GM12878 (cell line): Measurements from ENCODE around the gene EHHADH. TPM values are rescaled to one million over a fixed set of nuclear protein-coding genes. Genes with fewer than 3 reads are reported as not detected.

Source experiments
- ATAC-seq: fragments of 200-7000 bp; cut with Tn5 transposase; 3 replicates; pipeline ENCODE4 v1.9.1; 2020; ENCODE audit warnings: mild to moderate bottlenecking, moderate library complexity
- BruUV-seq: library from RNA; stranded (reverse); fragments of 400-500 nt; replicated peaks from 2 replicates; lab custom pipeline; 2021; lab: Mats Ljungman, UMichigan
- CTCF ChIA-PET: fragments of 300-600 bp; sonication (Branson Sonifier 250); formaldehyde crosslinking; extraction: SDS; loops from one replicate; lab custom pipeline; 2021; ENCODE audit warnings: inconsistent platforms; lab: Yijun Ruan, JAX
- POLR2A ChIA-PET: fragments of 350-600 bp; formaldehyde crosslinking; extraction: SDS; loops from one replicate; lab custom pipeline; 2021; ENCODE audit warnings: inconsistent platforms; lab: Charles Lee
- RAD21 ChIA-PET: fragments of 300-600 bp; sonication (Branson Sonifier 250); formaldehyde crosslinking; loops from one replicate; lab custom pipeline; 2023; ENCODE audit warnings: antibody characterized with exemption; ENCODE audit not compliant: unreplicated experiment; lab: Charles Lee
- SMC1A ChIA-PET: fragments of 300-600 bp; sonication (Branson Sonifier 250); formaldehyde crosslinking; loops from one replicate; lab custom pipeline; 2023; ENCODE audit not compliant: unreplicated experiment, uncharacterized antibody; lab: Charles Lee
- DNase-seq: peaks from one replicate; pipeline ENCODE4 v3.0.0-alpha.2; 2011; ENCODE audit warnings: low read depth, low spot score
- FAIRE-seq: peaks from 3 replicates; lab custom pipeline; 2011; peaks lifted over from hg19 to GRCh38; lab: Jason Lieb, UNC
- H2AFZ ChIP-seq: 2 replicates; pipeline ENCODE4 v1.6.0; 2011; ENCODE audit warnings: low read depth, low read length, control low read depth; ENCODE audit not compliant: control insufficient read depth
- H3K27ac ChIP-seq: 2 replicates; pipeline ENCODE4 v1.5.1; 2011; ENCODE audit warnings: control low read depth; ENCODE audit not compliant: control insufficient read depth, insufficient read depth
- H3K27me3 ChIP-seq, 2 experiments: replicated peaks in 1 of 2; 2 replicates each; pipeline versions ENCODE4 v1.6.0 to v1.6.1; 2011; ENCODE audit warnings: low read length in 1 of 2; ENCODE audit not compliant: control insufficient read depth in 2 of 2, insufficient read depth in 2 of 2
- H3K36me3 ChIP-seq, 2 experiments: 2 replicates each; pipeline ENCODE4 v1.5.1; 2011; ENCODE audit warnings: low read length in 1 of 2; ENCODE audit not compliant: control insufficient read depth in 2 of 2, insufficient read depth in 2 of 2
- H3K4me1 ChIP-seq: 2 replicates; pipeline ENCODE4 v1.6.1; 2011; ENCODE audit warnings: mild to moderate bottlenecking, low read length, moderate library complexity, mixed read lengths; ENCODE audit not compliant: control insufficient read depth, insufficient read depth
- H3K4me2 ChIP-seq: 2 replicates; pipeline ENCODE4 v1.6.0; 2011; ENCODE audit warnings: control low read depth; ENCODE audit not compliant: control insufficient read depth, insufficient read depth
- H3K4me3 ChIP-seq: fragments of 200-600 bp; sonication (generic); 2 replicates; pipeline ENCODE4 v1.5.1; 2016
- H3K79me2 ChIP-seq: 2 replicates; pipeline ENCODE4 v1.6.0; 2011; ENCODE audit warnings: low read length; ENCODE audit not compliant: control insufficient read depth, insufficient read depth
- H3K9ac ChIP-seq: 2 replicates; pipeline ENCODE4 v1.8.0; 2011; ENCODE audit warnings: low read length, control low read depth, mixed read lengths; ENCODE audit not compliant: control insufficient read depth, insufficient read depth
- H3K9me3 ChIP-seq: replicated peaks from 3 replicates; pipeline ENCODE4 v1.5.1; 2011; ENCODE audit warnings: mild to moderate bottlenecking, low read length; ENCODE audit not compliant: control insufficient read depth, insufficient read depth
- H4K20me1 ChIP-seq: 2 replicates; pipeline ENCODE4 v1.6.0; 2011; ENCODE audit not compliant: control insufficient read depth, insufficient read depth
- CBFB ChIP-seq: IDR thresholded peaks from 2 replicates; pipeline ENCODE4 v1.6.1; 2016; ENCODE audit warnings: antibody characterized with exemption, low read depth
- MXI1 ChIP-seq: fragments of 150-350 bp; IDR thresholded peaks from 2 replicates; pipeline ENCODE4 v1.6.1; 2011; ENCODE audit warnings: low read depth, mild to moderate bottlenecking, inconsistent platforms, low read length, improper control_type of control experiment
- NFIC ChIP-seq: IDR thresholded peaks from 2 replicates; pipeline ENCODE4 v1.6.1; 2012; ENCODE audit warnings: low read depth, mild to moderate bottlenecking, inconsistent platforms, low read length, moderate library complexity
- RUNX3 ChIP-seq: IDR thresholded peaks from 2 replicates; pipeline ENCODE4 v1.6.1; 2012; ENCODE audit warnings: low read length, inconsistent platforms
- ZNF207 ChIP-seq: fragments of 450-650 bp; IDR thresholded peaks from 2 replicates; pipeline ENCODE4 v1.6.1; 2014; ENCODE audit warnings: antibody characterized with exemption, mild to moderate bottlenecking, borderline replicate concordance
- ZNF24 ChIP-seq: fragments of 450-650 bp; IDR thresholded peaks from 2 replicates; pipeline ENCODE4 v1.6.1; 2017; ENCODE audit warnings: antibody characterized with exemption, mild to moderate bottlenecking
- WGBS: methylation state at CpG from one replicate; pipeline ENCODE4 v1.1.6; 2016; ENCODE audit warnings: low lambda C conversion rate; ENCODE audit not compliant: insufficient replicate concordance, insufficient coverage; ENCODE audit errors: missing lambda C conversion rate; 5-methylcytosine and 5-hydroxymethylcytosine counted together
- in situ Hi-C: fragments of 300-500 bp; cut with MboI; formaldehyde crosslinking; loops from 9 replicates; pipeline ENCODE4 v1.14.3; 2018; ENCODE audit warnings: mixed read lengths
- intact Hi-C: fragments of 100-400 bp; cut with micrococcal nuclease; formaldehyde crosslinking; loops from one replicate; pipeline ENCODE4 v1.14.2; 2022; ENCODE audit not compliant: unreplicated experiment
- polyA plus RNA-seq, 11 experiments: library from polyadenylated mRNA; depleted of rRNA in 4 of 11; unstranded in 6 of 11; stranded (reverse) in 5 of 11; fragments of >200 nt; fragmentation: Nextera tagmentation in 4 of 11; fragmentation: Illumina TruSeq in 1 of 11; extraction: Ambion mirVana in 4 of 11; extraction: Trizol in 1 of 11; gene quantifications; 1 replicate in 1 of 11; 2 replicates in 10 of 11; pipeline versions ENCODE4 v1.2.1 to v1.2.3, GENCODE V29; 2011 to 2016; ENCODE audit warnings: inconsistent platforms in 2 of 11, missing spikeins in 2 of 11, low read depth in 1 of 11
- total RNA-seq, 4 experiments: library from RNA; depleted of rRNA in 3 of 4; stranded (reverse); fragments of >200 nt in 3 of 4; fragmentation: Illumina TruSeq in 1 of 4; extraction: Trizol in 1 of 4; gene quantifications; 2 replicates each; pipeline versions ENCODE4 v1.2.1 to v1.2.3, GENCODE V29; 2013 to 2021
- TF ChIP-seq, protein P1 (sequence below): fragments of 450-650 bp; IDR thresholded peaks from 2 replicates; pipeline ENCODE4 v1.6.1; 2017; ENCODE audit warnings: mild to moderate bottlenecking, moderate library complexity
- TF ChIP-seq, protein P2 (sequence below): fragments of 450-650 bp; IDR thresholded peaks from 2 replicates; pipeline ENCODE4 v1.6.1; 2017; ENCODE audit warnings: mild to moderate bottlenecking
- TF ChIP-seq, protein P3 (sequence below): fragments of 150-350 bp; IDR thresholded peaks from 2 replicates; pipeline ENCODE4 v1.6.1; 2016; ENCODE audit warnings: low read depth, low read length
- TF ChIP-seq, protein P4 (sequence below): fragments of 450-650 bp; IDR thresholded peaks from 2 replicates; pipeline ENCODE4 v1.6.1; 2017; ENCODE audit warnings: mild to moderate bottlenecking, moderate library complexity

EHHADH gene
- total and polyA plus RNA-seq, 10 of the 15 experiments (the other 5 are each of a cell fraction or from before 2014, with no cell fraction given): 0.96 to 8.4 (median 5.3) TPM

DNA sequence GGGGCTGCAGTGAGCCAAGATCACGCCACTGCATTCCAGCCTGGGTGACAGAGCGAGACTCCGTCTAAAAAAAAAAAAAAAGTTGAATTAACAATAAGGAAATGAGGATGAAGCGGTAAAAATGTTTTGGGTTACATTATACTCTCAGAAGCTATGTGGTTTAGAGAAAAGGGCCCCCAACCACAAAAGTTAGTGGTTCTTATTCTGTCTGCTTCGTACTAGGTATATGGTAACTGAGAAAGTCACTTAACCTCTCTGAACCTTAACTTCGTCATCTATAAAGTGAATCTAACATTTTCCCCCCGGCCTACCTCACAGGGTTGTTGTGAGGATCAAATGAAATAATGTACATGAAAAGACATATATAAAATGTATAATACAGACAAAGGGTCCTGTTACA, 38.4 kb upstream of the EHHADH start:
- ATAC-seq (no peak; the same call in 2 of the 3 replicates), FAIRE-seq (no peak), DNase-seq (no peak)
- H4K20me1 ChIP-seq: no peaks in the 10 kb centered on the region
- no peak overlapping the region for H3K4me3 ChIP-seq
- 94% methylated on average over 7 of the region's 7 CpGs for WGBS
- TSS peak; percentile 62 for BruUV-seq
- SMC1A ChIA-PET: interaction anchor here (4.1 kb wide), 1 partner anchor 15 kb away, joined by 35 read pairs; no protein-coding TSS in a partner anchor
- H3K27me3 ChIP-seq: no peaks in the 10 kb centered on the region
- no peaks in the 10 kb centered on the region for H3K4me1 ChIP-seq
- intact Hi-C loops (no loop called here), in situ Hi-C loops (no loop called here)
- no peak overlapping the region for H3K9ac ChIP-seq
- peaks cover 0 to 6% of the 10 kb centered on the region in 2 experiments; a peak in 1 of 4 replicates for H3K36me3 ChIP-seq
- CTCF ChIA-PET: interaction anchor here (7.5 kb wide), 1 partner anchor 15 kb away, joined by 90 read pairs; no protein-coding TSS in a partner anchor
- no peak overlapping the region for H2AFZ ChIP-seq
- RAD21 ChIA-PET: no interaction called here
- no peaks in the 10 kb centered on the region for H3K79me2 ChIP-seq
- H3K27ac ChIP-seq: no peak overlapping the region
- no peaks in the 10 kb centered on the region for H3K9me3 ChIP-seq
- POLR2A ChIA-PET: no interaction called here
- H3K4me2 ChIP-seq: no peak overlapping the region
- TF ChIP-seq, protein P1, sequence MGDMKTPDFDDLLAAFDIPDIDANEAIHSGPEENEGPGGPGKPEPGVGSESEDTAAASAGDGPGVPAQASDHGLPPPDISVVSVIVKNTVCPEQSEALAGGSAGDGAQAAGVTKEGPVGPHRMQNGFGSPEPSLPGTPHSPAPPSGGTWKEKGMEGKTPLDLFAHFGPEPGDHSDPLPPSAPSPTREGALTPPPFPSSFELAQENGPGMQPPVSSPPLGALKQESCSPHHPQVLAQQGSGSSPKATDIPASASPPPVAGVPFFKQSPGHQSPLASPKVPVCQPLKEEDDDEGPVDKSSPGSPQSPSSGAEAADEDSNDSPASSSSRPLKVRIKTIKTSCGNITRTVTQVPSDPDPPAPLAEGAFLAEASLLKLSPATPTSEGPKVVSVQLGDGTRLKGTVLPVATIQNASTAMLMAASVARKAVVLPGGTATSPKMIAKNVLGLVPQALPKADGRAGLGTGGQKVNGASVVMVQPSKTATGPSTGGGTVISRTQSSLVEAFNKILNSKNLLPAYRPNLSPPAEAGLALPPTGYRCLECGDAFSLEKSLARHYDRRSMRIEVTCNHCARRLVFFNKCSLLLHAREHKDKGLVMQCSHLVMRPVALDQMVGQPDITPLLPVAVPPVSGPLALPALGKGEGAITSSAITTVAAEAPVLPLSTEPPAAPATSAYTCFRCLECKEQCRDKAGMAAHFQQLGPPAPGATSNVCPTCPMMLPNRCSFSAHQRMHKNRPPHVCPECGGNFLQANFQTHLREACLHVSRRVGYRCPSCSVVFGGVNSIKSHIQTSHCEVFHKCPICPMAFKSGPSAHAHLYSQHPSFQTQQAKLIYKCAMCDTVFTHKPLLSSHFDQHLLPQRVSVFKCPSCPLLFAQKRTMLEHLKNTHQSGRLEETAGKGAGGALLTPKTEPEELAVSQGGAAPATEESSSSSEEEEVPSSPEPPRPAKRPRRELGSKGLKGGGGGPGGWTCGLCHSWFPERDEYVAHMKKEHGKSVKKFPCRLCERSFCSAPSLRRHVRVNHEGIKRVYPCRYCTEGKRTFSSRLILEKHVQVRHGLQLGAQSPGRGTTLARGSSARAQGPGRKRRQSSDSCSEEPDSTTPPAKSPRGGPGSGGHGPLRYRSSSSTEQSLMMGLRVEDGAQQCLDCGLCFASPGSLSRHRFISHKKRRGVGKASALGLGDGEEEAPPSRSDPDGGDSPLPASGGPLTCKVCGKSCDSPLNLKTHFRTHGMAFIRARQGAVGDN: no peak
- TF ChIP-seq ZNF207: no peak
- TF ChIP-seq, protein P2, sequence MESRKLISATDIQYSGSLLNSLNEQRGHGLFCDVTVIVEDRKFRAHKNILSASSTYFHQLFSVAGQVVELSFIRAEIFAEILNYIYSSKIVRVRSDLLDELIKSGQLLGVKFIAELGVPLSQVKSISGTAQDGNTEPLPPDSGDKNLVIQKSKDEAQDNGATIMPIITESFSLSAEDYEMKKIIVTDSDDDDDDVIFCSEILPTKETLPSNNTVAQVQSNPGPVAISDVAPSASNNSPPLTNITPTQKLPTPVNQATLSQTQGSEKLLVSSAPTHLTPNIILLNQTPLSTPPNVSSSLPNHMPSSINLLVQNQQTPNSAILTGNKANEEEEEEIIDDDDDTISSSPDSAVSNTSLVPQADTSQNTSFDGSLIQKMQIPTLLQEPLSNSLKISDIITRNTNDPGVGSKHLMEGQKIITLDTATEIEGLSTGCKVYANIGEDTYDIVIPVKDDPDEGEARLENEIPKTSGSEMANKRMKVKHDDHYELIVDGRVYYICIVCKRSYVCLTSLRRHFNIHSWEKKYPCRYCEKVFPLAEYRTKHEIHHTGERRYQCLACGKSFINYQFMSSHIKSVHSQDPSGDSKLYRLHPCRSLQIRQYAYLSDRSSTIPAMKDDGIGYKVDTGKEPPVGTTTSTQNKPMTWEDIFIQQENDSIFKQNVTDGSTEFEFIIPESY: no peak
- peak; percentile 55; the same call in 1 of the 2 replicates for TF ChIP-seq CBFB
- peak; percentile 93 for TF ChIP-seq RUNX3
- TF ChIP-seq NFIC: peak; percentile 62; the same call in 1 of the 2 replicates
- TF ChIP-seq, protein P3, sequence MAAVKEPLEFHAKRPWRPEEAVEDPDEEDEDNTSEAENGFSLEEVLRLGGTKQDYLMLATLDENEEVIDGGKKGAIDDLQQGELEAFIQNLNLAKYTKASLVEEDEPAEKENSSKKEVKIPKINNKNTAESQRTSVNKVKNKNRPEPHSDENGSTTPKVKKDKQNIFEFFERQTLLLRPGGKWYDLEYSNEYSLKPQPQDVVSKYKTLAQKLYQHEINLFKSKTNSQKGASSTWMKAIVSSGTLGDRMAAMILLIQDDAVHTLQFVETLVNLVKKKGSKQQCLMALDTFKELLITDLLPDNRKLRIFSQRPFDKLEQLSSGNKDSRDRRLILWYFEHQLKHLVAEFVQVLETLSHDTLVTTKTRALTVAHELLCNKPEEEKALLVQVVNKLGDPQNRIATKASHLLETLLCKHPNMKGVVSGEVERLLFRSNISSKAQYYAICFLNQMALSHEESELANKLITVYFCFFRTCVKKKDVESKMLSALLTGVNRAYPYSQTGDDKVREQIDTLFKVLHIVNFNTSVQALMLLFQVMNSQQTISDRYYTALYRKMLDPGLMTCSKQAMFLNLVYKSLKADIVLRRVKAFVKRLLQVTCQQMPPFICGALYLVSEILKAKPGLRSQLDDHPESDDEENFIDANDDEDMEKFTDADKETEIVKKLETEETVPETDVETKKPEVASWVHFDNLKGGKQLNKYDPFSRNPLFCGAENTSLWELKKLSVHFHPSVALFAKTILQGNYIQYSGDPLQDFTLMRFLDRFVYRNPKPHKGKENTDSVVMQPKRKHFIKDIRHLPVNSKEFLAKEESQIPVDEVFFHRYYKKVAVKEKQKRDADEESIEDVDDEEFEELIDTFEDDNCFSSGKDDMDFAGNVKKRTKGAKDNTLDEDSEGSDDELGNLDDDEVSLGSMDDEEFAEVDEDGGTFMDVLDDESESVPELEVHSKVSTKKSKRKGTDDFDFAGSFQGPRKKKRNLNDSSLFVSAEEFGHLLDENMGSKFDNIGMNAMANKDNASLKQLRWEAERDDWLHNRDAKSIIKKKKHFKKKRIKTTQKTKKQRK: no peak
- no peak for TF ChIP-seq MXI1
- TF ChIP-seq, protein P4, sequence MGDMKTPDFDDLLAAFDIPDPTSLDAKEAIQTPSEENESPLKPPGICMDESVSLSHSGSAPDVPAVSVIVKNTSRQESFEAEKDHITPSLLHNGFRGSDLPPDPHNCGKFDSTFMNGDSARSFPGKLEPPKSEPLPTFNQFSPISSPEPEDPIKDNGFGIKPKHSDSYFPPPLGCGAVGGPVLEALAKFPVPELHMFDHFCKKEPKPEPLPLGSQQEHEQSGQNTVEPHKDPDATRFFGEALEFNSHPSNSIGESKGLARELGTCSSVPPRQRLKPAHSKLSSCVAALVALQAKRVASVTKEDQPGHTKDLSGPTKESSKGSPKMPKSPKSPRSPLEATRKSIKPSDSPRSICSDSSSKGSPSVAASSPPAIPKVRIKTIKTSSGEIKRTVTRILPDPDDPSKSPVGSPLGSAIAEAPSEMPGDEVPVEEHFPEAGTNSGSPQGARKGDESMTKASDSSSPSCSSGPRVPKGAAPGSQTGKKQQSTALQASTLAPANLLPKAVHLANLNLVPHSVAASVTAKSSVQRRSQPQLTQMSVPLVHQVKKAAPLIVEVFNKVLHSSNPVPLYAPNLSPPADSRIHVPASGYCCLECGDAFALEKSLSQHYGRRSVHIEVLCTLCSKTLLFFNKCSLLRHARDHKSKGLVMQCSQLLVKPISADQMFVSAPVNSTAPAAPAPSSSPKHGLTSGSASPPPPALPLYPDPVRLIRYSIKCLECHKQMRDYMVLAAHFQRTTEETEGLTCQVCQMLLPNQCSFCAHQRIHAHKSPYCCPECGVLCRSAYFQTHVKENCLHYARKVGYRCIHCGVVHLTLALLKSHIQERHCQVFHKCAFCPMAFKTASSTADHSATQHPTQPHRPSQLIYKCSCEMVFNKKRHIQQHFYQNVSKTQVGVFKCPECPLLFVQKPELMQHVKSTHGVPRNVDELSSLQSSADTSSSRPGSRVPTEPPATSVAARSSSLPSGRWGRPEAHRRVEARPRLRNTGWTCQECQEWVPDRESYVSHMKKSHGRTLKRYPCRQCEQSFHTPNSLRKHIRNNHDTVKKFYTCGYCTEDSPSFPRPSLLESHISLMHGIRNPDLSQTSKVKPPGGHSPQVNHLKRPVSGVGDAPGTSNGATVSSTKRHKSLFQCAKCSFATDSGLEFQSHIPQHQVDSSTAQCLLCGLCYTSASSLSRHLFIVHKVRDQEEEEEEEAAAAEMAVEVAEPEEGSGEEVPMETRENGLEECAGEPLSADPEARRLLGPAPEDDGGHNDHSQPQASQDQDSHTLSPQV: no peak
- TF ChIP-seq ZNF24: no peak
